Measurements from ENCODE around the gene AGER.

- TF ChIP-seq, protein P1, sequence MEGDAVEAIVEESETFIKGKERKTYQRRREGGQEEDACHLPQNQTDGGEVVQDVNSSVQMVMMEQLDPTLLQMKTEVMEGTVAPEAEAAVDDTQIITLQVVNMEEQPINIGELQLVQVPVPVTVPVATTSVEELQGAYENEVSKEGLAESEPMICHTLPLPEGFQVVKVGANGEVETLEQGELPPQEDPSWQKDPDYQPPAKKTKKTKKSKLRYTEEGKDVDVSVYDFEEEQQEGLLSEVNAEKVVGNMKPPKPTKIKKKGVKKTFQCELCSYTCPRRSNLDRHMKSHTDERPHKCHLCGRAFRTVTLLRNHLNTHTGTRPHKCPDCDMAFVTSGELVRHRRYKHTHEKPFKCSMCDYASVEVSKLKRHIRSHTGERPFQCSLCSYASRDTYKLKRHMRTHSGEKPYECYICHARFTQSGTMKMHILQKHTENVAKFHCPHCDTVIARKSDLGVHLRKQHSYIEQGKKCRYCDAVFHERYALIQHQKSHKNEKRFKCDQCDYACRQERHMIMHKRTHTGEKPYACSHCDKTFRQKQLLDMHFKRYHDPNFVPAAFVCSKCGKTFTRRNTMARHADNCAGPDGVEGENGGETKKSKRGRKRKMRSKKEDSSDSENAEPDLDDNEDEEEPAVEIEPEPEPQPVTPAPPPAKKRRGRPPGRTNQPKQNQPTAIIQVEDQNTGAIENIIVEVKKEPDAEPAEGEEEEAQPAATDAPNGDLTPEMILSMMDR (IDR thresholded peaks at IDR 0.05): no peak
- no peak for TF ChIP-seq POLR2A (IDR thresholded peaks at IDR 0.05)
Measured at GRCh38 chr6:32132110-32132509, 51.9 kb downstream of the AGER start.
